Upper lobe of left lung (tissue), 6 donors: ENCODE data around the gene CHRM3. TPM values are rescaled to one million over a fixed set of nuclear protein-coding genes. Genes with fewer than 3 reads are reported as not detected.
A peak's percentile ranks its signal among the peaks of the same experiment; 100 is the strongest.

Experiments used
- ATAC-seq, 2 donors: fragments of 200-7000 bp; cut with Tn5 transposase; one replicate each; pipeline ENCODE4 v1.9.1; 2022; ENCODE audit warnings: mild to moderate bottlenecking in 2 of 2, moderate library complexity in 2 of 2; ENCODE audit not compliant: low FRiP score in 2 of 2
- DNase-seq, 2 donors: peaks; one replicate each; pipeline ENCODE4 v3.0.0-alpha.2; 2019 to 2020
- H3K27ac ChIP-seq, 4 donors: fragments of 200-600 bp; sonication (generic); one replicate each; pipeline ENCODE4 v1.5.1; 2016 to 2019
- H3K27me3 ChIP-seq, 4 donors: fragments of 200-600 bp; sonication (generic); one replicate each; pipeline ENCODE4 v1.5.1; 2017 to 2019
- H3K36me3 ChIP-seq, 4 donors: fragments of 200-600 bp; sonication (generic); one replicate each; pipeline ENCODE4 v1.5.1; 2016 to 2019
- H3K4me1 ChIP-seq, 4 donors: fragments of 200-600 bp; sonication (generic); one replicate each; pipeline ENCODE4 v1.5.1; 2018 to 2019
- H3K4me3 ChIP-seq, 4 donors: fragments of 200-600 bp; sonication (generic); one replicate each; pipeline ENCODE4 v1.5.1; 2017 to 2019; ENCODE audit warnings: mild to moderate bottlenecking in 2 of 4, moderate library complexity in 1 of 4
- H3K9me3 ChIP-seq, 4 donors: fragments of 200-600 bp; sonication (generic); one replicate each; pipeline ENCODE4 v1.5.1; 2018 to 2019
- CTCF ChIP-seq, 6 experiments: fragments of 450-650 bp in 4 of 6; fragments of 200-600 bp in 2 of 6; sonication (generic) in 2 of 6; IDR thresholded peaks; one replicate each; pipeline ENCODE4 v1.5.1; 2016 to 2019; ENCODE audit warnings: antibody characterized with exemption in 6 of 6
- EP300 ChIP-seq, 4 donors: sonication (generic); formaldehyde crosslinking; IDR thresholded peaks; one replicate each; pipeline ENCODE4 v1.5.1; 2017; ENCODE audit warnings: antibody characterized with exemption in 4 of 4, control low read depth in 2 of 4
- POLR2A ChIP-seq, 4 donors: fragments of 450-650 bp; IDR thresholded peaks; one replicate each; pipeline ENCODE4 v1.5.1; 2016 to 2017; ENCODE audit warnings: antibody characterized with exemption in 4 of 4, mild to moderate bottlenecking in 2 of 4
- POLR2AphosphoS5 ChIP-seq, 2 donors: sonication (generic); formaldehyde crosslinking; IDR thresholded peaks; one replicate each; pipeline ENCODE4 v1.5.1; 2017; ENCODE audit warnings: antibody characterized with exemption in 2 of 2
- WGBS, 2 donors: methylation state at CpG; one replicate each; pipeline ENCODE4 v1.1.5; 2017 to 2018; 5-methylcytosine and 5-hydroxymethylcytosine counted together
- total RNA-seq, 6 donors: library from RNA; depleted of rRNA in 4 of 6; stranded (reverse); fragments of >200 nt in 4 of 6; gene quantifications; one replicate each; pipeline versions ENCODE4 v1.1.0 to v1.2.1, GENCODE V29; 2016 to 2021
- donor health status: DM: no; HTN: no; CAD: no; lungs with moderate emphysema.
- donor health status: DM: no; HTN: yes; CAD: no; lungs with severe emphysema.

The CHRM3 gene
- total RNA-seq, 6 donors from 2014 or later, result 3.1 to 9.7 (median 5.6) TPM

- TF ChIP-seq EP300 (IDR thresholded peaks at IDR 0.05), result no peak
- no peak for TF ChIP-seq CTCF (IDR thresholded peaks at IDR 0.05)
- TF ChIP-seq POLR2A (IDR thresholded peaks at IDR 0.05), result no peak
- no peak for TF ChIP-seq POLR2AphosphoS5 (IDR thresholded peaks at IDR 0.05)
- H3K27me3 ChIP-seq, result peaks cover 0 to 20% (median 4%) of the 10 kb centered on the region in 4 donors
- DNase-seq (no peak), ATAC-seq (no peak)
- H3K27ac ChIP-seq, result no peak overlapping the region
- H3K9me3 ChIP-seq, result no peaks in the 10 kb centered on the region
- 83 to 87% methylated on average over 3 of the region's 3 CpGs for WGBS, 2 donors
- H3K36me3 ChIP-seq, result no peaks in the 10 kb centered on the region
- no peak overlapping the region for H3K4me3 ChIP-seq
- H3K4me1 ChIP-seq, result peaks cover 17 to 26% (median 25%) of the 10 kb centered on the region in 4 donors
Observed at GRCh38 chr1:239383714-239384113, 2.7 kb upstream of the CHRM3 start.

- peaks cover 17 to 26% (median 25%) of the 10 kb centered on the region in 4 donors for H3K4me1 ChIP-seq
- H3K36me3 ChIP-seq, result no peaks in the 10 kb centered on the region
- peaks cover 0 to 20% (median 4%) of the 10 kb centered on the region in 4 donors for H3K27me3 ChIP-seq
- ATAC-seq, result peak in 1 of 2 donors; percentile 39
- peak in 1 of 2 donors; percentile 54 for DNase-seq
- H3K9me3 ChIP-seq, result no peaks in the 10 kb centered on the region
- peak overlapping the region; percentile 26 to 67 (median 60) for H3K4me3 ChIP-seq
- TF ChIP-seq POLR2AphosphoS5 (IDR thresholded peaks at IDR 0.05), result no peak
- TF ChIP-seq POLR2A (IDR thresholded peaks at IDR 0.05), result no peak
- TF ChIP-seq CTCF (IDR thresholded peaks at IDR 0.05), result no peak
- no peak for TF ChIP-seq EP300 (IDR thresholded peaks at IDR 0.05)
- WGBS, 2 donors, result 1% methylated on average over 17 to 55 of the region's 55 CpGs
- peak overlapping the region in 1 of 4 donors; percentile 52 for H3K27ac ChIP-seq
Observed at GRCh38 chr1:239387304-239388158, 1.2 kb downstream of the CHRM3 start.

- Histone ChIP-seq H3K9me3 (no peaks in the 10 kb centered on the region), H3K27ac (no peak overlapping the region), H3K4me1 (peaks cover 17 to 26% (median 25%) of the 10 kb centered on the region in 4 donors), H3K36me3 (no peaks in the 10 kb centered on the region), H3K27me3 (peaks cover 0 to 20% (median 4%) of the 10 kb centered on the region in 4 donors), H3K4me3 (peak overlapping the region in 3 of 4 donors; percentile 55 to 67 (median 64))
- TF ChIP-seq POLR2AphosphoS5 (IDR thresholded peaks at IDR 0.05) (no peak), POLR2A (IDR thresholded peaks at IDR 0.05) (no peak), CTCF (IDR thresholded peaks at IDR 0.05) (no peak), EP300 (IDR thresholded peaks at IDR 0.05) (no peak)
- DNase-seq (no peak), ATAC-seq (no peak)
- 1 to 12% methylated on average over 5 of the region's 5 CpGs for WGBS, 2 donors
Observed at GRCh38 chr1:239388159-239388485, 1.8 kb downstream of the CHRM3 start.

- TF ChIP-seq EP300 (IDR thresholded peaks at IDR 0.05) (no peak), POLR2AphosphoS5 (IDR thresholded peaks at IDR 0.05) (no peak), CTCF (IDR thresholded peaks at IDR 0.05) (no peak), POLR2A (IDR thresholded peaks at IDR 0.05) (no peak)
- H3K27ac ChIP-seq, result no peak overlapping the region
- no peak for DNase-seq
- H3K9me3 ChIP-seq, result no peaks in the 10 kb centered on the region
- no peak for ATAC-seq
- 26 to 33% methylated on average over 9 of the region's 9 CpGs for WGBS, 2 donors
- H3K4me3 ChIP-seq, result peak overlapping the region in 2 of 4 donors; percentile 64 to 67
- peaks cover 17 to 26% (median 25%) of the 10 kb centered on the region in 4 donors for H3K4me1 ChIP-seq
- H3K27me3 ChIP-seq, result peaks cover 0 to 20% (median 4%) of the 10 kb centered on the region in 4 donors
- no peaks in the 10 kb centered on the region for H3K36me3 ChIP-seq
Observed at GRCh38 chr1:239388578-239388977, 2.2 kb downstream of the CHRM3 start.
